DOHH2 (cell line): ENCODE results near the gene TTC22.

Experiments
- EZH2phosphoT487 ChIP-seq: fragments of 200-600 bp; sonication (generic); IDR thresholded peaks from 2 replicates; pipeline ENCODE4 v1.6.1; 2017; ENCODE audit warnings: borderline replicate concordance, mild to moderate bottlenecking, antibody characterized with exemption, low read length, moderate library complexity, mixed read lengths
- TF ChIP-seq, protein P1 (sequence below): fragments of 200-600 bp; sonication (generic); IDR thresholded peaks from one replicate; pipeline ENCODE4 v1.5.1; 2014; ENCODE audit warnings: antibody characterized with exemption, mild to moderate bottlenecking, low read depth, low read length; ENCODE audit not compliant: poor library complexity, severe bottlenecking

DNA sequence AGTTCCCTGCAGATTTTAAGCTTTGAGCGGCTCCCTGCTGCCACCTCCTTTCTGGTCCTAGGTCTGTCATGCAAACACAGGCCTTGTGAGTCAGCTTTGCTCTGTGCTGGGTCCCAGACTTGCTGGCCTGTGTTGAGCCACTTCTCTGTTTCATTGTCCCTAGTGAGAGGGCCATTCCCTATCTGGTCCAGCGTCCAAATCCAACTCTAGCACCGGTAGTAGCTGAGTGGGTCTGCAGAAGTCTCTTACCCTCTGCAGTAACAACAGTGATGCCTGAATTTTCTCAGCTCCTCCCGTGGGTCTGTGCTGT is 5.8 kb downstream of the TTC22 start:
- TF ChIP-seq, protein P1, sequence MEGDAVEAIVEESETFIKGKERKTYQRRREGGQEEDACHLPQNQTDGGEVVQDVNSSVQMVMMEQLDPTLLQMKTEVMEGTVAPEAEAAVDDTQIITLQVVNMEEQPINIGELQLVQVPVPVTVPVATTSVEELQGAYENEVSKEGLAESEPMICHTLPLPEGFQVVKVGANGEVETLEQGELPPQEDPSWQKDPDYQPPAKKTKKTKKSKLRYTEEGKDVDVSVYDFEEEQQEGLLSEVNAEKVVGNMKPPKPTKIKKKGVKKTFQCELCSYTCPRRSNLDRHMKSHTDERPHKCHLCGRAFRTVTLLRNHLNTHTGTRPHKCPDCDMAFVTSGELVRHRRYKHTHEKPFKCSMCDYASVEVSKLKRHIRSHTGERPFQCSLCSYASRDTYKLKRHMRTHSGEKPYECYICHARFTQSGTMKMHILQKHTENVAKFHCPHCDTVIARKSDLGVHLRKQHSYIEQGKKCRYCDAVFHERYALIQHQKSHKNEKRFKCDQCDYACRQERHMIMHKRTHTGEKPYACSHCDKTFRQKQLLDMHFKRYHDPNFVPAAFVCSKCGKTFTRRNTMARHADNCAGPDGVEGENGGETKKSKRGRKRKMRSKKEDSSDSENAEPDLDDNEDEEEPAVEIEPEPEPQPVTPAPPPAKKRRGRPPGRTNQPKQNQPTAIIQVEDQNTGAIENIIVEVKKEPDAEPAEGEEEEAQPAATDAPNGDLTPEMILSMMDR = no peak
- TF ChIP-seq EZH2phosphoT487 = no peak
